Measurements from ENCODE around the gene HTR2A. TPM values are rescaled to one million over a fixed set of nuclear protein-coding genes. Genes with fewer than 3 reads are reported as not detected.
A peak's percentile ranks its signal among the peaks of the same experiment; 100 is the strongest.

The HTR2A gene
- total RNA-seq, 4 donors from 2014 or later = 0.27 to 1.7 (median 0.35) TPM; not detected in 1

DNA sequence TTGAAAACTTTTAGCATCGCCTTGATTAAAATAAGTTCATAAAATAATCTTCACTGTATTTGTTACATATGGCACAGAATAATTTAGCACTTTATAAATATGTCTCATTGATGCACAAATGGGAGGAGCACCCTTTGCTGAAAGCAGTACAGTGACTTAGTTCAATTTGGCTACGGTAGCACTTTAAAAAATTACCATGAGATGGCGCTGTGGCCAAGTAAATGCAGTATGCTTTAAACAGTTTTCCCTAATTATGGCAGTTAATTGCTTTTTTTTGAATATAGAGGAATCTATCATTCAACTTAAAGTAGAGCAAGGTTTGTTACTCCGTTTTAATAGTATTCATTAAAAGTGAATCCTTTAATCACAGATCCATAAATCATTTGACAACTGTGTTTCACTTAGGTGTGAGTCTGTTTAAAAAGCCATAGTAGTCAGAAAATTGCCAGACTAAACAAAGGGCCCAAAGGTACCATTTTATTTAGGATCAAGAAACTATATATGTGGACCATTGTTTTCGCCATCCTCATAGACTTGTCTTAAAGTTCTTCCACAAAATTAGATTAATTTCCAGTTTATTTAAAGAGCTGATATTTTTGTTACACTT, 65.2 kb downstream of the HTR2A start:
- H3K36me3 ChIP-seq = no peaks in the 10 kb centered on the region
- H3K9me3 ChIP-seq = no peaks in the 10 kb centered on the region
- no peaks in the 10 kb centered on the region for H3K4me1 ChIP-seq
- peak in 1 of 3 donors; percentile 57 for DNase-seq
- H3K4me3 ChIP-seq = no peak overlapping the region
- no peaks in the 10 kb centered on the region for H3K27me3 ChIP-seq
- H3K27ac ChIP-seq = no peak overlapping the region
- peak; percentile 32 to 70 (median 62) for TF ChIP-seq CTCF (IDR thresholded peaks at IDR 0.05)
- no peak for TF ChIP-seq POLR2A (IDR thresholded peaks at IDR 0.05)

GRCh38 chr13:46830405-46831005, 66.3 kb downstream of the HTR2A start:
- Histone ChIP-seq H3K27me3 (no peaks in the 10 kb centered on the region), H3K27ac (no peak overlapping the region), H3K4me3 (no peak overlapping the region), H3K36me3 (no peaks in the 10 kb centered on the region), H3K9me3 (no peaks in the 10 kb centered on the region), H3K4me1 (no peaks in the 10 kb centered on the region)
- no peak for DNase-seq
- TF ChIP-seq POLR2A (IDR thresholded peaks at IDR 0.05) = no peak
- TF ChIP-seq CTCF (IDR thresholded peaks at IDR 0.05) = no peak

GRCh38 chr13:46822551-46822950, 74.3 kb downstream of the HTR2A start:
- no peaks in the 10 kb centered on the region for H3K4me1 ChIP-seq
- no peaks in the 10 kb centered on the region for H3K9me3 ChIP-seq
- no peak for TF ChIP-seq POLR2A (IDR thresholded peaks at IDR 0.05)
- no peak for TF ChIP-seq CTCF (IDR thresholded peaks at IDR 0.05)
- H3K27ac ChIP-seq = no peak overlapping the region
- H3K36me3 ChIP-seq = no peaks in the 10 kb centered on the region
- no peak overlapping the region for H3K4me3 ChIP-seq
- no peaks in the 10 kb centered on the region for H3K27me3 ChIP-seq
- no peak for DNase-seq

DNA sequence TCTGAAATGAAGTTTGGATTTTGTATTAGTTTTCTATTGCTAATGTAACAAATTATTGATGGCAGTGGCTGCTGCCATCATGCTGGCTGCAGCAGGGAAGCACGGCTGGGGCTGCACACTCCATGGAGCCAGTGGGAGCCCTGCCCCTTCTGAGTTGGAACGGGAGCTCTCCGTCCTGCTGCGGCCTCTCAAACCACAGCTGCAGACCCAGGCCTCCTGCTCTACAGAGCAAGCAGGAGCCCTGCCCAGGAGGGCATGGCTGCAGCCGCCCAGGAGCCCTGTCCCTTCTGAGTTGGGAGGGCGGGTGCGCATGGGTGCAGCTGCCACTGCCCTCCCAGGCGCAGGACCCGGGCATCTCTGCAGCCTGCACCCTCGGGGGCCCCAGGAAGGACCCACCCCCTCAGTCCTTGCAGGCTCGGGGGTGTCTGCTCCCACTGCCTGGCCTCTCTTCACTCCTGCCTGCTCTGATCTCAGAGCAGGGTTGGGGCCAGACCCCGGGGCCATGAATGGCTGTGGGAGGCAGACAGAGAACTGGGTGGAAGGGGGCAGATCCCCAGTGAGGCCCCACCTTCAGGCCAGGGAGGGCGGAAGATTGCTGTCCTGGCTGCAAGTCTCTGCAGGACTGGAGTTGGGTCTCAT, 78.9 kb downstream of the HTR2A start:
- no peaks in the 10 kb centered on the region for H3K27me3 ChIP-seq
- no peaks in the 10 kb centered on the region for H3K9me3 ChIP-seq
- no peaks in the 10 kb centered on the region for H3K4me1 ChIP-seq
- no peak for DNase-seq
- no peak overlapping the region for H3K4me3 ChIP-seq
- TF ChIP-seq CTCF (IDR thresholded peaks at IDR 0.05) (no peak), POLR2A (IDR thresholded peaks at IDR 0.05) (no peak)
- H3K27ac ChIP-seq = no peak overlapping the region
- H3K36me3 ChIP-seq = no peaks in the 10 kb centered on the region

DNA sequence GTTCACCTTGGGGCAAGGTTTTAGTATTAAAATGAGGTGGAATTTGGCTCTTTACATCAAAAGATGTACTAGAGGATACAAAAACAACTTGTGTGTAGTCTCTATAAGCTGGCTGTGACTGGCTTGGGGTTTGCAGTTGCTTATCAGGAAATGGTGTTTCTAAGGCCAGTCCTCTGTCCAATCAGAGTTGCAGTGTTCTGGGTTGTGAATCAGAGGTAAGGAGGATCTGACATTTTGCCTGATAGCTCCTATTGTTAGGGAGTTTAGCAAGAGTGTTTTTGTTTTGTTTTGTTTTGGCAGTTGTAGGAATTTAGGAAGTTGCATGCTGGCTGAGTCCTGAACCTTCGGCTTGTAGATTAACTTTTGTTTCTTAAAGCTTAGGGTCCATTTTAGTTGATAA, 79.8 kb downstream of the HTR2A start:
- DNase-seq = no peak

More for the DNA sequence above, 79.8 kb downstream of the HTR2A start:
- TF ChIP-seq CTCF (IDR thresholded peaks at IDR 0.05) = no peak
- TF ChIP-seq POLR2A (IDR thresholded peaks at IDR 0.05) = no peak
- Histone ChIP-seq H3K27me3 (no peaks in the 10 kb centered on the region), H3K27ac (no peak overlapping the region), H3K4me1 (no peaks in the 10 kb centered on the region), H3K36me3 (no peaks in the 10 kb centered on the region), H3K9me3 (peaks cover 0 to 1% (median 0%) of the 10 kb centered on the region in 4 donors), H3K4me3 (no peak overlapping the region)
